Left lung (tissue), 10 donors: ENCODE results near the gene PALLD. TPM values are rescaled to one million over a fixed set of nuclear protein-coding genes. Genes with fewer than 3 reads are reported as not detected.
A peak's percentile ranks its signal among the peaks of the same experiment; 100 is the strongest.

Experiments used
- ATAC-seq: fragments of 200-7000 bp; cut with Tn5 transposase; one replicate; pipeline ENCODE4 v1.9.1; 2020; ENCODE audit warnings: moderate library complexity
- DNase-seq, 4 donors: peaks; one replicate each; pipeline ENCODE4 v3.0.0-alpha.2; 2013 to 2020
- H3K27ac ChIP-seq, 2 donors: fragments of 200-600 bp; sonication (generic) in 1 of 2; one replicate each; pipeline versions ENCODE4 v1.5.0 to v1.8.0; 2020 to 2021
- H3K27me3 ChIP-seq, 2 donors: fragments of 200-600 bp; sonication (generic) in 1 of 2; one replicate each; pipeline versions ENCODE4 v1.5.0 to v1.8.0; 2020 to 2021
- H3K36me3 ChIP-seq, 2 donors: fragments of 200-600 bp; sonication (generic) in 1 of 2; one replicate each; pipeline versions ENCODE4 v1.5.0 to v1.8.0; 2020 to 2021
- H3K4me1 ChIP-seq, 2 donors: fragments of 200-600 bp; one replicate each; pipeline ENCODE4 v1.8.0; 2021
- H3K4me3 ChIP-seq, 2 donors: fragments of 200-600 bp; sonication (generic) in 1 of 2; one replicate each; pipeline versions ENCODE4 v1.5.0 to v1.8.0; 2020 to 2021; ENCODE audit warnings: mild to moderate bottlenecking in 1 of 2
- H3K9me3 ChIP-seq, 2 donors: fragments of 200-600 bp; sonication (generic) in 1 of 2; one replicate each; pipeline versions ENCODE4 v1.5.0 to v1.8.0; 2020 to 2021
- intact Hi-C, 2 donors: fragments of 100-400 bp; cut with DNase I; formaldehyde crosslinking; loops; one replicate each; pipeline versions ENCODE4 v1.11.2 to v1.14.2; 2022
- polyA plus RNA-seq, 6 donors: library from polyadenylated mRNA; unstranded; fragments of 120-200 nt; gene quantifications; one replicate each; pipeline ENCODE4 v1.2.1, GENCODE V29; 2013; ENCODE audit not compliant: insufficient read length in 6 of 6
- total RNA-seq, 2 donors: library from RNA; stranded (reverse); fragmentation: NEBNext Ultra II Directional; extraction: Animal tissue kit (Norgen Biotek cat#: 25700); gene quantifications; one replicate each; pipeline ENCODE4 v1.2.1, GENCODE V29; 2021
- TF ChIP-seq, protein P1 (sequence below), 2 donors: fragments of 200-600 bp; sonication (generic) in 1 of 2; IDR thresholded peaks; one replicate each; pipeline versions ENCODE4 v1.5.0 to v1.8.0; 2021; ENCODE audit warnings: antibody characterized with exemption in 2 of 2
- donor health status: DM: no; HTN: yes; CAD: no.
- donor health status: DM: no; HTN: no; CAD: no.

Gene PALLD
- total and polyA plus RNA-seq, 8 donors: 67.5 to 194 (median 80.4) TPM

DNA sequence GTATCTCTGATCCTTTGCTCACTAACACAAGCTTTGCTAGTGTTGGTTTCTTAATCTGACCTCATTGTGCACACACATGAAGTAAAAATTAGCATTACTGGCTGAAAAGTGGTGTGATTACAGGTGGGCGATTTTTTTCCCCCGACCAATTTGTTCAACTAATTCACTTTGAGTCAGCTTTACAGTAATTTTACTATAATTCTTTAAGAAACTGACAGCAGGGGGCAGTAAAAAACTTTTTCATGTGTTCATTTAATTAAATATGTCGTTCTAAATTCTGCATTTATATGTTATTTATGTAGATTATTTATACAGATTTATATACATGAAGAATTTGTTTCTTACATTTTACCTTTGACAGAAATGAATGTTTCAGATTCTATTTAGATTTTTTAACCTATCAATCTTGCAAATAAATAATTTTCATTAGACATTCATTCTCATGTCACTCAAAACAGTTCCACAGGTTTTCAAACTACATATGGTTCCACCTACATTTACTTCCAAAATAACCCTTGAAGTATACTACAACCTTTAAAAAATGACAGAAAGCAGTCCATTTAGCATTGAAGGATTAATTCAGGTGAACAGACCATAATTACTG lies 17.5 kb downstream of the PALLD start:
- TF ChIP-seq, protein P1, sequence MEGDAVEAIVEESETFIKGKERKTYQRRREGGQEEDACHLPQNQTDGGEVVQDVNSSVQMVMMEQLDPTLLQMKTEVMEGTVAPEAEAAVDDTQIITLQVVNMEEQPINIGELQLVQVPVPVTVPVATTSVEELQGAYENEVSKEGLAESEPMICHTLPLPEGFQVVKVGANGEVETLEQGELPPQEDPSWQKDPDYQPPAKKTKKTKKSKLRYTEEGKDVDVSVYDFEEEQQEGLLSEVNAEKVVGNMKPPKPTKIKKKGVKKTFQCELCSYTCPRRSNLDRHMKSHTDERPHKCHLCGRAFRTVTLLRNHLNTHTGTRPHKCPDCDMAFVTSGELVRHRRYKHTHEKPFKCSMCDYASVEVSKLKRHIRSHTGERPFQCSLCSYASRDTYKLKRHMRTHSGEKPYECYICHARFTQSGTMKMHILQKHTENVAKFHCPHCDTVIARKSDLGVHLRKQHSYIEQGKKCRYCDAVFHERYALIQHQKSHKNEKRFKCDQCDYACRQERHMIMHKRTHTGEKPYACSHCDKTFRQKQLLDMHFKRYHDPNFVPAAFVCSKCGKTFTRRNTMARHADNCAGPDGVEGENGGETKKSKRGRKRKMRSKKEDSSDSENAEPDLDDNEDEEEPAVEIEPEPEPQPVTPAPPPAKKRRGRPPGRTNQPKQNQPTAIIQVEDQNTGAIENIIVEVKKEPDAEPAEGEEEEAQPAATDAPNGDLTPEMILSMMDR (IDR thresholded peaks at IDR 0.05): peak; percentile 15 to 26
- Histone ChIP-seq H3K27ac (no peak overlapping the region), H3K4me1 (peaks cover 0 to 23% of the 10 kb centered on the region in 2 donors), H3K4me3 (no peak overlapping the region), H3K36me3 (no peaks in the 10 kb centered on the region), H3K27me3 (no peaks in the 10 kb centered on the region), H3K9me3 (no peaks in the 10 kb centered on the region)
- DNase-seq: peak in 2 of 4 donors; percentile 32 to 41
- ATAC-seq: peak; percentile 42
- intact Hi-C loops: loop anchor here in 1 of 2 donors (10.0 kb wide), 1 partner anchor 390 kb away; no protein-coding TSS in a partner anchor

DNA sequence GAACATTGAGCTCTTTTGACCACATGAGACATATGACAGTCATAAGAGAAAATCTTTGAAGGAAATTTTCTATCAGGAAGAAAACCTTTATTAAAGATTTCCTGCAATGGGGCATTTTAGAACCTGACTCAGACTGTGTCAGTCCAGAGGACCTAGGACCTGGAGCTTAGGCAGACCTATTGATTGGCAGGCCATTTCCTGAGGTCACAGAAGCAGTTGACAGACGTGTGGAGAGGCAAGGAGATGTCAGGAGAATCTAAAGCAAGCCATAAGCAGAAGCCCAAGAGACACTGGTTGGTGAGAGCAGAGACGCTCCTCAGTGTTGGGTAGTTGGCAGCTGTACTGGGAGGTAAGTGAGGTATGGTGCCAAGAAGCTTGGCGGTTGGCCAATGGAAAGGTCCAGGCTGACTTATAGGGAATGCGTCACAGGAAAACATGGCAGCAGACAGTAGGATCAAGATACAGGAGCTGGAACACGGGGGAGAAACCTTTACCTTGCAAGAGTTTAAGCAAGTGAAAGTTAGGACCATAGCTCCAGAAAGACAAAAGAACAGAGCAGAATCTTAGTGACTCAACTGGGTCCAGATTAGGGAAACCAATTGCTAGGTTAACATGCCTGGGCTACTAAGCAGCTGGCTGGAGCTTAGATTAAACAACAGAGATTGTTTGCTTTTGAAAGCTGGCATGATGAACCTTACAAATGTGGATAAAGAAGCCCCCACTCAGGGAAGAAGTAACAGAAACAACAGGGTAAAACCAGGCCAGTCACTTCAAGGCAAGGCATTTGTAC lies 18.6 kb downstream of the PALLD start:
- ATAC-seq: peak; percentile 13
- no peaks in the 10 kb centered on the region for H3K27me3 ChIP-seq
- DNase-seq: no peak
- H3K9me3 ChIP-seq: no peaks in the 10 kb centered on the region
- peaks cover 0 to 12% of the 10 kb centered on the region in 2 donors for H3K4me1 ChIP-seq
- no peak overlapping the region for H3K4me3 ChIP-seq
- no peak overlapping the region for H3K27ac ChIP-seq
- intact Hi-C loops: loop anchor here in 1 of 2 donors (10.0 kb wide), 1 partner anchor 389 kb away; no protein-coding TSS in a partner anchor
- TF ChIP-seq, protein P1 (IDR thresholded peaks at IDR 0.05): no peak
- H3K36me3 ChIP-seq: no peaks in the 10 kb centered on the region

DNA sequence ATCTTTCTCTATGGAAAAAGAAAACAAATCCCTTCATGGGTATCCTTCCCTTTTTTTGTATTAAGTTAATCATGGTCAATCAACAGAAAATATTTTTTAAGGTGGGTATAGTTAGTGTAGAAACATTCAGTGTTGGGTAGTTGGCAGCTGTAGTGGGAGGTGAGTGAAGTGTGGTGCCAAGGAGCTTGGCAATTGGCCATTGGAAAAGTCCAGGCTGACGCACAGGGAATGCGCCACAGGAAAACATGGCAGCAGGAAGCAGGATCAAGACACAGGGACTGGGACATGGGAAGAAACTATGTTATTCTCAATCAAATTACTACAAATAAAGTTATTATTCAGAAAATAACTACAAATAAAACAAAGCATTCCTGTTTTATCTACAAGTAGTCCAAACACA lies 20.0 kb downstream of the PALLD start:
- TF ChIP-seq, protein P1 (IDR thresholded peaks at IDR 0.05): no peak
- Histone ChIP-seq H3K27ac (no peak overlapping the region), H3K27me3 (no peaks in the 10 kb centered on the region), H3K4me3 (no peak overlapping the region), H3K36me3 (no peaks in the 10 kb centered on the region), H3K9me3 (no peaks in the 10 kb centered on the region), H3K4me1 (peaks cover 0 to 8% of the 10 kb centered on the region in 2 donors)
- no peak for DNase-seq
- ATAC-seq: no peak
- intact Hi-C loops: loop anchor here in 1 of 2 donors (10.0 kb wide), 1 partner anchor 388 kb away; no protein-coding TSS in a partner anchor

DNA sequence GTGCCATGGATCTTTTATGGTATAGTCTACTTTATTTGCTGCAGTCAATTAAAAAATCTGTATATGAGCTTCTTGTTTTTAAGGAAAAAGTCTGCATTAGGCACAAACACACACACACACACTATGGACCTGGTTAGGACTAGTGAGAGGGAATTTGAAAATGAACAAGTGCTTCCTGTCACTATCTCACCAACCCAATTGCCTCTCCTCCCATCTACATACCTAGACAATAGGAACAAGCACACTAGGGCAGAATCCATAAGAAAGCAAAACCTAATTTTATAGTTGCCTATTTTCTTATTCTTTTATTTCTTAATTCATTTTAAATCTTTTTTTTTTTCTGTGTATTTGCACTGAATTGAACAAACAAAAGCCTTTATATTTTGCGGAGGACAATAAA lies 22.7 kb downstream of the PALLD start:
- H3K27me3 ChIP-seq: no peaks in the 10 kb centered on the region
- no peaks in the 10 kb centered on the region for H3K4me1 ChIP-seq
- TF ChIP-seq, protein P1 (IDR thresholded peaks at IDR 0.05): no peak
- ATAC-seq (no peak), DNase-seq (no peak)
- no peak overlapping the region for H3K27ac ChIP-seq
- H3K4me3 ChIP-seq: no peak overlapping the region
- no peaks in the 10 kb centered on the region for H3K9me3 ChIP-seq
- intact Hi-C loops: loop anchor here in 1 of 2 donors (10.0 kb wide), 1 partner anchor 385 kb away; no protein-coding TSS in a partner anchor
- no peaks in the 10 kb centered on the region for H3K36me3 ChIP-seq

DNA sequence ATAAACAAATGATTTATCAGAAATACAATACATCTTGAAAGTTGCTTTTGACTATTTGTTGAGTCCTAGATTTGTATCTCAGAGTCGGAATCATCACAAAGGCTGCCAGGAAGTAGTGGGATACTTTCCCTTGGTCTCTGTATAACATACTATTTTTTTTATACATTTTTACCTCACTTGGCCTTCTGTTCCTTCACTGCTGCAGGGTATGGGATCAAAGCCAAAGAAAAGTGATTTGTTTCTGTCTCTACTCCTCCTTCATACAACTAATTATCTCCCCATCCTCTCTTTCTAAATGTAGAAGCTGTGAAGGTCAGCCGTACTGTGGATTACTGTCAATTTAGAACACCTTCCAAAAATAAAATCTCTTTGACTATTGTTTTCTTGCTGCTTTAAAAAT lies 24.9 kb downstream of the PALLD start:
- no peaks in the 10 kb centered on the region for H3K27me3 ChIP-seq

More for the DNA sequence above, 24.9 kb downstream of the PALLD start:
- intact Hi-C loops: no loop called here
- Histone ChIP-seq H3K27ac (no peak overlapping the region), H3K36me3 (no peaks in the 10 kb centered on the region), H3K9me3 (no peaks in the 10 kb centered on the region), H3K4me1 (no peaks in the 10 kb centered on the region), H3K4me3 (no peak overlapping the region)
- ATAC-seq (no peak), DNase-seq (no peak)
- TF ChIP-seq, protein P1 (IDR thresholded peaks at IDR 0.05): no peak
